ENCODE measurements around the gene ADTRP. TPM values are rescaled to one million over a fixed set of nuclear protein-coding genes. Genes with fewer than 3 reads are reported as not detected.

Gene ADTRP, protein sequence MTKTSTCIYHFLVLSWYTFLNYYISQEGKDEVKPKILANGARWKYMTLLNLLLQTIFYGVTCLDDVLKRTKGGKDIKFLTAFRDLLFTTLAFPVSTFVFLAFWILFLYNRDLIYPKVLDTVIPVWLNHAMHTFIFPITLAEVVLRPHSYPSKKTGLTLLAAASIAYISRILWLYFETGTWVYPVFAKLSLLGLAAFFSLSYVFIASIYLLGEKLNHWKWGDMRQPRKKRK
- polyA plus RNA-seq, result 10 to 100 TPM; 28.5 to 73.4 (median 59.2) TPM
- long read RNA-seq, donor 1, transcript ADTRP-203 (6 exons, 2,058 nt), result major isoform, 5 of 5 reads
- long read RNA-seq, donor 1, partial matches to known transcripts, result 0 of 5 reads
- long read RNA-seq, donor 1, other reads (novel, unspliced or antisense), result 0 of 5 reads
- long read RNA-seq, donor 2, result 0 reads
- long read RNA-seq, donor 3, partial matches to known transcripts, result 0 of 1 reads
- long read RNA-seq, donor 3, other reads (novel, unspliced or antisense), result 0 of 1 reads
- long read RNA-seq, donor 4, result 0 reads
- long read RNA-seq, donor 5, result 0 reads
- long read RNA-seq, donor 6, partial matches to known transcripts, result 0 of 2 reads
- long read RNA-seq, donor 6, other reads (novel, unspliced or antisense), result 0 of 2 reads
- long read RNA-seq, donor 7, result 0 reads
- long read RNA-seq, donor 8, partial matches to known transcripts, result 0 of 1 reads
- long read RNA-seq, donor 8, other reads (novel, unspliced or antisense), result 0 of 1 reads
- long read RNA-seq, donor 9, partial matches to known transcripts, result 0 of 1 reads
- long read RNA-seq, donor 9, other reads (novel, unspliced or antisense), result 0 of 1 reads
- long read RNA-seq, donor 10, partial matches to known transcripts, result 0 of 1 reads
- long read RNA-seq, donor 10, other reads (novel, unspliced or antisense), result 0 of 1 reads

DNA sequence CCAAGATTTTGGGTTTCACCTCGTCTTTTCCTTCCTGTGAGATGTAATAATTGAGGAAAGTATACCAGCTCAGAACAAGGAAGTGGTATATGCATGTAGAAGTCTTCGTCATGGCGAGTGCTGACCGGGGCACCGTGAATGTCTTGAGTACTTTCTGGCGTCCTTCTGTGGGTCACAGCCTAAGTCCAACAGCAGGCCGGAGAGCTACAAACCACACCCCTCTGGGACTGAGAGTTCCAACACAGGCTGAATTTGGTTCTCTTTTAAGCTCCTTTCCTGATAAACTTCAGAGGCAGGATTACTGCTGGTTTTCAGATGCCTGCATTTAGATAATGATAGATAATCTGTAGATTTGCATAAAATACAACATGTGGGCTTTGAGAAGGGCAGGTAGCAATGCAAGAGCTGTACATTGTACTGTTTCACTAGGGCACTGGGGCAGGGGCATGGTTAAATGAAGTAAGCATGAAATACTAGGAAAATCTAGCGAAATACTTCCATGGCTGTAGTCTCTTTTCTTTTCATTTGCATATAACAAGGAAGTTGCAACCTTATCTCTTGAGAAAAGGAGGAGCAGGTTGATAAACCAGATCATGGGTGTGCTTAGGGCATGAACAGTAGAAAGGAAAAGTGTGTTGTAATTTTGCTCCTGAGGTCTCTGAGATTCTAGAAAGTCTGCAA is at the start of gene ADTRP:
TSS of gene ADTRP (minus strand) at position 156 of the 681 bp plus-strand sequence. CDS start at position 112, 44 bp downstream.
- H3K27me3 ChIP-seq (ENCODE audit: control insufficient read depth in 3 of 3, insufficient read depth in 3 of 3, low read length in 3 of 3), result no peaks in the 10 kb centered on the region
- 21 to 49% (median 24%) methylated on average over 8 of the region's 8 CpGs for WGBS, 3 donors
- peak within 1 kb of the TSS in 2 of 3 donors; percentile 41 to 54 for H3K4me3 ChIP-seq (ENCODE audit: low read depth in 1 of 3, low read length in 3 of 3)
- no peaks in the 10 kb centered on the region for H3K9me3 ChIP-seq (ENCODE audit: control insufficient read depth in 2 of 2, insufficient read depth in 1 of 2, low read depth in 1 of 2, low read length in 1 of 2)
- H3K4me1 ChIP-seq (ENCODE audit: control insufficient read depth in 3 of 3, insufficient read depth in 2 of 3, low read depth in 1 of 3, low read length in 2 of 3), result peaks cover 0 to 35% (median 2%) of the 10 kb centered on the region in 3 donors
- no peaks in the 10 kb centered on the region for H3K36me3 ChIP-seq (ENCODE audit: control insufficient read depth in 3 of 3, insufficient read depth in 2 of 3, low read depth in 1 of 3, low read length in 3 of 3)
- FAIRE-seq (peak; percentile 15), DNase-seq (peak in 1 of 2 donors; percentile 92)
- H3K27ac ChIP-seq (ENCODE audit: low read depth in 1 of 3, low read length in 2 of 3), result peak within 1 kb of the TSS; percentile 89 to 97 (median 89)

DNA sequence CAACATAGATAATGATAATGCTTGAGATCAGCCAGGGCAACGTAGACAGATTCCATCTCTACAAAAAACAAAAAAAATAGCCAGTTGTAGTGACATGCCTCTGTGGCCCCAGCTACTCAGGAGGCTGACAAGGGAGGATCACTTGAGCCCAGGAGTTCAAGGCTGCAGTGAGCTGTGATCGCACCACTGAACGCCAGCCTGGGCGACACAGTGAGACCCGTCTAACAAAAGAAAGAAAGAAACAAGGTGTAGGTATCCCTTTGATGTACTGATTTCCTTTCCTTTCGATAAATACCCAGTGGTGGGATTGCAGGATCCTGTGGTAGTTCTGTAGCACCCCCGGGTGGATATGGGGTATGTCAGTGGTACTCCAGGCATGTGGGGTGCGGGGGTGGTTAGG is 48.2 kb upstream of the ADTRP start:
- Histone ChIP-seq H3K9me3 (ENCODE audit: control insufficient read depth in 2 of 2, insufficient read depth in 1 of 2, low read depth in 1 of 2, low read length in 1 of 2) (no peaks in the 10 kb centered on the region), H3K27me3 (ENCODE audit: control insufficient read depth in 3 of 3, insufficient read depth in 3 of 3, low read length in 3 of 3) (no peaks in the 10 kb centered on the region), H3K4me3 (ENCODE audit: low read depth in 1 of 3, low read length in 3 of 3) (no peak overlapping the region), H3K4me1 (ENCODE audit: control insufficient read depth in 3 of 3, insufficient read depth in 2 of 3, low read depth in 1 of 3, low read length in 2 of 3) (peaks cover 0 to 3% (median 0%) of the 10 kb centered on the region in 3 donors), H3K27ac (ENCODE audit: low read depth in 1 of 3, low read length in 2 of 3) (no peak overlapping the region), H3K36me3 (ENCODE audit: control insufficient read depth in 3 of 3, insufficient read depth in 2 of 3, low read depth in 1 of 3, low read length in 3 of 3) (no peaks in the 10 kb centered on the region)
- DNase-seq, result no peak
- FAIRE-seq, result no peak
- WGBS, 3 donors, result 83 to 94% (median 84%) methylated on average over 8 of the region's 8 CpGs

DNA sequence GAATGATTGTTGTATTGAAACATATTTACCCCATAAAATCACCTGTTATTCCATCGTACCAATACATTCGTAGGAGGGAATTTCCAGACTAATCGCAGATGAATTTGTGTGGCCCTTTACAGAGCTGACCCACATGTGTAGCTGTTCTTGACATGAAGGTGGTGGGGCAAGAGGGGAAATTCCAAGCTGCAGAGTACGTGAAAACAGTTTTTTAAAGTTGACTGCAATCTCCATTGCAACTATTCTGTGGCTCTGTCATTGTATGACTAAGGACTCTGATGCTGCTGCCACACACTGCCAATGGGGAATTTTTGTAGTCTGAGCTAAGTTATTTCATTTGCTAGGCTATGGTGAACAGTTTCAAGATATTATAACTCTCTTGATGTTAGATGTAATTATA is 46.4 kb upstream of the ADTRP start:
- H3K27ac ChIP-seq (ENCODE audit: low read depth in 1 of 3, low read length in 2 of 3), result no peak overlapping the region
- no peaks in the 10 kb centered on the region for H3K9me3 ChIP-seq (ENCODE audit: control insufficient read depth in 2 of 2, insufficient read depth in 1 of 2, low read depth in 1 of 2, low read length in 1 of 2)
- no peaks in the 10 kb centered on the region for H3K36me3 ChIP-seq (ENCODE audit: control insufficient read depth in 3 of 3, insufficient read depth in 2 of 3, low read depth in 1 of 3, low read length in 3 of 3)
- H3K4me1 ChIP-seq (ENCODE audit: control insufficient read depth in 3 of 3, insufficient read depth in 2 of 3, low read depth in 1 of 3, low read length in 2 of 3), result peaks cover 0 to 2% (median 0%) of the 10 kb centered on the region in 3 donors
- 63 to 85% (median 68%) methylated on average over 4 of the region's 4 CpGs for WGBS, 3 donors
- FAIRE-seq, result no peak
- H3K27me3 ChIP-seq (ENCODE audit: control insufficient read depth in 3 of 3, insufficient read depth in 3 of 3, low read length in 3 of 3), result no peaks in the 10 kb centered on the region
- no peak for DNase-seq
- no peak overlapping the region for H3K4me3 ChIP-seq (ENCODE audit: low read depth in 1 of 3, low read length in 3 of 3)

DNA sequence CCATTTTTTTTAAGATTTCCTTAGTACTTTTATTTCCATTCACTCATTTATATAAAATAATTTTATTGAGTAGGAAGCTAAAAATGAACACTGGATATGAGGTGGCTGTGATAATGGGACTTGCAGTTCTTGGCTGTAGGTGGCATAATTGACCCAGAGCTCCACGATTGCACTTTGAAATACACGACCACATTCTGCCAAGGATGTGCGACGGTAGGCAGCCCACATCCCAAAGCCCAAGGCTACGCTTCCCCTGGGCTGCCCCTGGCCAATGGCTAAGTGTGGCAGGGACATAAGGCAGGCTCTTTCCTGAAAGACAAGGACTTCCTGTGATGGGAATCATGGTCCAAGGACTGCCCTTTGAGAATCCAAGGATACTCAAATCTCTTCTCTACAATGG is 43.7 kb upstream of the ADTRP start:
- no peak overlapping the region for H3K27ac ChIP-seq (ENCODE audit: low read depth in 1 of 3, low read length in 2 of 3)
- no peak for FAIRE-seq
- H3K4me3 ChIP-seq (ENCODE audit: low read depth in 1 of 3, low read length in 3 of 3), result no peak overlapping the region

DNA sequence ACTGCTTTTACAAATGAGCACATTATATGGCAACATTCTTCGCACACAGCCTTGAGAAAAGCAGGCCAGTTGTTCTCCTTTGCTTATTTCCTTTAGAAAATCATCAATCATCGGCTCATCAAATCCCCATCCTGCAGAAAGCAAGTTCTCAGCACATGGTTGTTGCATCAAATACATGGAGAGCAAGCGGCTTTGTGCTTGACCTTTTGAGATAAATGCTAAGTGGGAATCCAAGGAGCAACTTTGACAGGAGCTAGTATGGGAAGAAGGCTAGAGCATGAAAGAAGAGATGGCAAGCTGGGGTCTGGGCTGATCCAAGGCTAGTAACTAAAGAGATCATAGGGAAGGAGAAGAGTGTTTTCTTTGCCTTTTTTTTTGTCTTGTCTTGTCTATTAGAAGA is 43.2 kb upstream of the ADTRP start:
- Histone ChIP-seq H3K27me3 (ENCODE audit: control insufficient read depth in 3 of 3, insufficient read depth in 3 of 3, low read length in 3 of 3) (no peaks in the 10 kb centered on the region), H3K36me3 (ENCODE audit: control insufficient read depth in 3 of 3, insufficient read depth in 2 of 3, low read depth in 1 of 3, low read length in 3 of 3) (no peaks in the 10 kb centered on the region), H3K9me3 (ENCODE audit: control insufficient read depth in 2 of 2, insufficient read depth in 1 of 2, low read depth in 1 of 2, low read length in 1 of 2) (no peaks in the 10 kb centered on the region), H3K4me1 (ENCODE audit: control insufficient read depth in 3 of 3, insufficient read depth in 2 of 3, low read depth in 1 of 3, low read length in 2 of 3) (no peaks in the 10 kb centered on the region), H3K27ac (ENCODE audit: low read depth in 1 of 3, low read length in 2 of 3) (no peak overlapping the region), H3K4me3 (ENCODE audit: low read depth in 1 of 3, low read length in 3 of 3) (no peak overlapping the region)
- WGBS, 3 donors, result 87 to 93% (median 91%) methylated on average over 3 of the region's 3 CpGs
- FAIRE-seq (no peak), DNase-seq (no peak)

More for the DNA sequence above, 43.7 kb upstream of the ADTRP start:
- H3K36me3 ChIP-seq (ENCODE audit: control insufficient read depth in 3 of 3, insufficient read depth in 2 of 3, low read depth in 1 of 3, low read length in 3 of 3), result no peaks in the 10 kb centered on the region
- no peaks in the 10 kb centered on the region for H3K27me3 ChIP-seq (ENCODE audit: control insufficient read depth in 3 of 3, insufficient read depth in 3 of 3, low read length in 3 of 3)
- no peaks in the 10 kb centered on the region for H3K9me3 ChIP-seq (ENCODE audit: control insufficient read depth in 2 of 2, insufficient read depth in 1 of 2, low read depth in 1 of 2, low read length in 1 of 2)
- no peaks in the 10 kb centered on the region for H3K4me1 ChIP-seq (ENCODE audit: control insufficient read depth in 3 of 3, insufficient read depth in 2 of 3, low read depth in 1 of 3, low read length in 2 of 3)
- DNase-seq, result no peak
- WGBS, 3 donors, result 33 to 46% (median 36%) methylated on average over 5 of the region's 5 CpGs

DNA sequence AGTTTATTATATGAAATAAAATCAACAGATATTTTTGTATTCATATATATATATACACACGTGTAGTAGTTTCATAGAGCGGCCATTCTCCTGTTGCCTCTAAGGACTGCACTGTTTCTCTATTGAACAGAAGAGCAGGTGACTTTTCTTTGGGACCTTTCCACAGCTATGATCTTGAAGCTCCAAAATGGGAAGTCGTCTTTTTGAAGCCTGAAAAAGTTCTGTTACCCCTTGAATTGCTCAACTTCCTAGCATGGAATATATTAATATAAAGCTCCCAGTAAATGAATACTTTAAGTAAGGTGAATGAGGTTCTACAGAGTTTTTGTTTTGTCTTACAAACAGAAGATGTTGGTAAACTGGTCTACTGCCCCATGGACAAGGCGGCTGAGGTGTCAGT is 42.2 kb upstream of the ADTRP start:
- H3K9me3 ChIP-seq (ENCODE audit: control insufficient read depth in 2 of 2, insufficient read depth in 1 of 2, low read depth in 1 of 2, low read length in 1 of 2), result no peaks in the 10 kb centered on the region
- H3K27me3 ChIP-seq (ENCODE audit: control insufficient read depth in 3 of 3, insufficient read depth in 3 of 3, low read length in 3 of 3), result no peaks in the 10 kb centered on the region
- WGBS, 3 donors, result 91 to 97% (median 92%) methylated on average over 4 of the region's 4 CpGs
- no peak overlapping the region for H3K4me3 ChIP-seq (ENCODE audit: low read depth in 1 of 3, low read length in 3 of 3)
- peaks cover 0 to 2% (median 0%) of the 10 kb centered on the region in 3 donors for H3K4me1 ChIP-seq (ENCODE audit: control insufficient read depth in 3 of 3, insufficient read depth in 2 of 3, low read depth in 1 of 3, low read length in 2 of 3)
- FAIRE-seq, result no peak
- H3K27ac ChIP-seq (ENCODE audit: low read depth in 1 of 3, low read length in 2 of 3), result no peak overlapping the region
- no peak for DNase-seq
- no peaks in the 10 kb centered on the region for H3K36me3 ChIP-seq (ENCODE audit: control insufficient read depth in 3 of 3, insufficient read depth in 2 of 3, low read depth in 1 of 3, low read length in 3 of 3)

DNA sequence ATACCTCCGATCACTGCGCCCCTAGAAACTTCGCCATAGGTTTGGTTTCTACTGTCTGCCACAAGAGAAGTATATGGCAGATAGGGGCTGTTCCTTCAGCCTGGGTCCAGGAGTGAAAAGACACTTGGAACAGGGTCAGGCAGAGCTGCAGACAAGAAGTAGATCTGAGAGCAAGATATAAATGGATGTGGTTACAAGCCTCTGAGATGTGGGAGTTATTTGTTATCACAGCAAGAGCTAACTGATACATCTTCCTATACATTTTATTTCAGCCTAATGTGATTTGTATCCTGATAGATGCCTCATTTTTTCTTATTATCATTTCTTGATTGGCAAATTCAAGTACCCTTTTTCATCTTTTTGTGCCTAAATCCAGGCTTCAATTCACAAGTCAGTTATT is 40.9 kb upstream of the ADTRP start:
- DNase-seq (no peak), FAIRE-seq (no peak)
- no peak overlapping the region for H3K4me3 ChIP-seq (ENCODE audit: low read depth in 1 of 3, low read length in 3 of 3)
- no peaks in the 10 kb centered on the region for H3K9me3 ChIP-seq (ENCODE audit: control insufficient read depth in 2 of 2, insufficient read depth in 1 of 2, low read depth in 1 of 2, low read length in 1 of 2)
- H3K27me3 ChIP-seq (ENCODE audit: control insufficient read depth in 3 of 3, insufficient read depth in 3 of 3, low read length in 3 of 3), result no peaks in the 10 kb centered on the region
- H3K36me3 ChIP-seq (ENCODE audit: control insufficient read depth in 3 of 3, insufficient read depth in 2 of 3, low read depth in 1 of 3, low read length in 3 of 3), result no peaks in the 10 kb centered on the region
- no peak overlapping the region for H3K27ac ChIP-seq (ENCODE audit: low read depth in 1 of 3, low read length in 2 of 3)
- WGBS, 3 donors, result 95 to 99% (median 99%) methylated on average over 3 of the region's 3 CpGs
- H3K4me1 ChIP-seq (ENCODE audit: control insufficient read depth in 3 of 3, insufficient read depth in 2 of 3, low read depth in 1 of 3, low read length in 2 of 3), result peaks cover 0 to 15% (median 0%) of the 10 kb centered on the region in 3 donors

DNA sequence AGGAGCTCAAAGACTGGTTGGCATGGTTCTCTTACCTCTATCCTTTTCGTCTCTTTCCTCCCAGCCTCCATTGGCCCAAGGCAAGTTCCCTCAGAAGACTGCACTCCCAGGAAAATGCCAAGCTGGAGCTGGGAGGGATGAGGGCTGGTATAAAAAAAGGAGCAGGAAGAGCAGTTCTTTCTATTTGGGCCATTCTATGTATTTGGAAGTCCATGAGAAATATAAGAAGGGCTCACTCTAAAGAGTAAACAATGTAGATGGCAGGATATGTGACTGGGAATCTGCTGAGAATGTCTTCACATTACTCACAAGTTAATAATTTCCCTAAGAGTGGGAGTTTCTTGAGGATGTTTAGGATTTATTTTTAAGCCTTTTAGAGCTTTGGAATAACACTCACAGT is 36.6 kb upstream of the ADTRP start:
- Histone ChIP-seq H3K27ac (ENCODE audit: low read depth in 1 of 3, low read length in 2 of 3) (peak overlapping the region in 1 of 3 donors; percentile 86), H3K27me3 (ENCODE audit: control insufficient read depth in 3 of 3, insufficient read depth in 3 of 3, low read length in 3 of 3) (no peaks in the 10 kb centered on the region), H3K36me3 (ENCODE audit: control insufficient read depth in 3 of 3, insufficient read depth in 2 of 3, low read depth in 1 of 3, low read length in 3 of 3) (no peaks in the 10 kb centered on the region), H3K4me1 (ENCODE audit: control insufficient read depth in 3 of 3, insufficient read depth in 2 of 3, low read depth in 1 of 3, low read length in 2 of 3) (peaks cover 0 to 25% (median 0%) of the 10 kb centered on the region in 3 donors), H3K9me3 (ENCODE audit: control insufficient read depth in 2 of 2, insufficient read depth in 1 of 2, low read depth in 1 of 2, low read length in 1 of 2) (no peaks in the 10 kb centered on the region), H3K4me3 (ENCODE audit: low read depth in 1 of 3, low read length in 3 of 3) (no peak overlapping the region)
- FAIRE-seq (no peak), DNase-seq (peak in 1 of 2 donors; percentile 51)
- WGBS, 3 donors, result 89 to 94% (median 91%) methylated on average over 1 of the region's 1 CpG

Data from small intestine (tissue), 16 donors.